Mesenteric fat pad (tissue), 1 donor: Measurements from ENCODE around the gene DGKZ. TPM values are rescaled to one million over a fixed set of nuclear protein-coding genes. Genes with fewer than 3 reads are reported as not detected.

Source experiments
- DNase-seq: peaks from one replicate; pipeline ENCODE4 v3.0.0-alpha.2; 2020; ENCODE audit warnings: low spot score
- microRNA-seq: library from miRNA; unstranded; fragments of <30 nt; microRNA quantifications from one replicate; pipeline ENCODE4 v1.2.0, GENCODE V29; 2020; ENCODE audit warnings: borderline number of aligned reads
- total RNA-seq: library from RNA; stranded (reverse); fragmentation: NEBNext Ultra II Directional; extraction: Animal tissue kit (Norgen Biotek cat#: 25700); gene quantifications from one replicate; pipeline ENCODE4 v1.2.1, GENCODE V29; 2021
- donor health status: DM: yes; HTN: yes; CAD: no.

The DGKZ gene
- total RNA-seq, 1 donor from 2014 or later, result 54.3 TPM

DNA sequence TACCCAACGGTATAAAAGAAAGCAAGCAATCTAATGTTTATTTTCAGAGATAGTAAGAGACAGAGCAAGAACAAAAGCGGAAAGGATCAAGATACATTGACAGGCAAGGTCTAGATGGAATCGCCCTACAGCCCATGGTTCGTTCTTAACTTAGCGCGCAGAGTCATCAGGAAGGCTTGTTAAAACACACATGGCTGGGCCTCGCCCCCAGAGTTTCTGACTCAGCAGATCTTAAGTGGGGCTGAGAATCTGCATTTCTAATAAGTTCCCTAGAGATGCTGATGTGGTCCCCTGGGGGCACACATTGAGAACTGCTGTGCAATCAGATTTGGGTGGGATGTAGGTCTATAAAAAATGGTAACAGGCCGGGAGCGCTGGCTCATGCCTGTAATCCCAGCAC lies 80.1 kb downstream of the DGKZ start:
- DNase-seq, result no peak

- DNase-seq, result no peak
These were observed 82.5 kb downstream of the DGKZ start for GRCh38 chr11:46429717-46430116.

Small RNA genes lying within 50 kb of the gene (microRNA-seq; reads per million reads assigned to microRNA genes)
- gene MIR4688, result not detected

Other genes with a start within 250 kb of the DGKZ start
- 44.8 TPM for gene PHF21A, start 226.0 kb upstream of the DGKZ start, total RNA-seq
- 8.4 TPM for gene CREB3L1, start 69.8 kb upstream of the DGKZ start, total RNA-seq
- gene MDK, start 34.2 kb downstream of the DGKZ start, total RNA-seq, result 13.9 TPM
- not detected for gene CHRM4, start 44.3 kb downstream of the DGKZ start, total RNA-seq
- 22.3 TPM for gene AMBRA1, start 246.6 kb downstream of the DGKZ start, total RNA-seq